ENCODE measurements around the gene ZW10.
"Not testable (repeated sequence)": the region's sequence is repeated elsewhere in the genome, so short reads cannot be mapped to it uniquely, and the experiment has no call there.

The ZW10 gene

GRCh38 chr11:113764527-113765219 is 8.8 kb downstream of the ZW10 start:
- no peak for DNase-seq (ENCODE audit: low read depth, low spot score)
- in situ Hi-C loops (cut with HindIII; ENCODE audit: low sequenced_read_pairs) = no loop called here
- TF ChIP-seq CTCF (IDR thresholded peaks at IDR 0.05; ENCODE audit: low read depth, low read length) = no peak
- no peak overlapping the region for H3K4me3 ChIP-seq (ENCODE audit: low read depth, low read length)

- in situ Hi-C loops (cut with HindIII; ENCODE audit: low sequenced_read_pairs); H3K4me3 ChIP-seq (ENCODE audit: low read depth, low read length); DNase-seq (ENCODE audit: low read depth, low spot score): not testable (repeated sequence)
These were observed 10.5 kb downstream of the ZW10 start for GRCh38 chr11:113763040-113763439.

- TF ChIP-seq CTCF (IDR thresholded peaks at IDR 0.05; ENCODE audit: low read depth, low read length) = no peak
- no peak overlapping the region for H3K4me3 ChIP-seq (ENCODE audit: low read depth, low read length)
- DNase-seq (ENCODE audit: low read depth, low spot score) = no peak
- in situ Hi-C loops (cut with HindIII; ENCODE audit: low sequenced_read_pairs) = no loop called here
These were observed 13.3 kb downstream of the ZW10 start for GRCh38 chr11:113760241-113760640.

- H3K4me3 ChIP-seq (ENCODE audit: low read depth, low read length) = no peak overlapping the region
- no peak for DNase-seq (ENCODE audit: low read depth, low spot score)
- in situ Hi-C loops (cut with HindIII; ENCODE audit: low sequenced_read_pairs) = no loop called here
- no peak for TF ChIP-seq CTCF (IDR thresholded peaks at IDR 0.05; ENCODE audit: low read depth, low read length)
These were observed 20.6 kb downstream of the ZW10 start for GRCh38 chr11:113752932-113753331.

GRCh38 chr11:113736323-113736722 is 37.2 kb downstream of the ZW10 start:
- TF ChIP-seq CTCF (IDR thresholded peaks at IDR 0.05; ENCODE audit: low read depth, low read length) = no peak

GRCh38 chr11:113732092-113732491 is 41.4 kb downstream of the ZW10 start:
- TF ChIP-seq CTCF (IDR thresholded peaks at IDR 0.05; ENCODE audit: low read depth, low read length) = no peak
- H3K4me3 ChIP-seq (ENCODE audit: low read depth, low read length) = no peak overlapping the region
- DNase-seq (ENCODE audit: low read depth, low spot score) = no peak
- in situ Hi-C loops (cut with HindIII; ENCODE audit: low sequenced_read_pairs) = no loop called here

More at GRCh38 chr11:113736323-113736722, 37.2 kb downstream of the ZW10 start:
- no peak for DNase-seq (ENCODE audit: low read depth, low spot score)
- in situ Hi-C loops (cut with HindIII; ENCODE audit: low sequenced_read_pairs) = no loop called here
- no peak overlapping the region for H3K4me3 ChIP-seq (ENCODE audit: low read depth, low read length)

- no peak overlapping the region for H3K4me3 ChIP-seq (ENCODE audit: low read depth, low read length)
- peak; percentile 74 for TF ChIP-seq CTCF (IDR thresholded peaks at IDR 0.05; ENCODE audit: low read depth, low read length)
- in situ Hi-C loops (cut with HindIII; ENCODE audit: low sequenced_read_pairs) = no loop called here
- DNase-seq (ENCODE audit: low read depth, low spot score) = peak; percentile 77
These were observed 42.4 kb downstream of the ZW10 start for GRCh38 chr11:113730887-113731726.

All from astrocyte of the spinal cord (primary cell).